GM12874 (cell line): Measurements from ENCODE around the gene CXorf65.

Source experiments
- CTCF ChIP-seq: IDR thresholded peaks from 2 replicates; pipeline ENCODE4 v1.5.1; 2011; ENCODE audit warnings: low read depth, mild to moderate bottlenecking, control low read depth, low read length, moderate library complexity; ENCODE audit not compliant: insufficient read depth

The CXorf65 gene

GRCh38 chrX:71143508-71143907 is 37.0 kb upstream of the CXorf65 start:
- TF ChIP-seq CTCF = no peak

- TF ChIP-seq CTCF = no peak
Observed at GRCh38 chrX:71140440-71140839, 33.9 kb upstream of the CXorf65 start.

GRCh38 chrX:71131510-71131909 is 25.0 kb upstream of the CXorf65 start:
- no peak for TF ChIP-seq CTCF

GRCh38 chrX:71128915-71129765 is 22.6 kb upstream of the CXorf65 start:
- TF ChIP-seq CTCF = peak; percentile 77

- no peak for TF ChIP-seq CTCF
Observed at GRCh38 chrX:71128166-71128833, 21.8 kb upstream of the CXorf65 start.

GRCh38 chrX:71118985-71119535 is 12.5 kb upstream of the CXorf65 start:
- TF ChIP-seq CTCF = no peak
